Limb (tissue), 2 donors: ENCODE data around the gene CTSL.

Experiments
- DNase-seq, 2 donors: peaks; one replicate each; pipeline ENCODE4 v3.0.0-alpha.2; 2016; ENCODE audit errors: extremely low spot score in 2 of 2

Gene CTSL

GRCh38 chr9:87725900-87726709 lies at the start of gene CTSL:
TSS of gene CTSL (plus strand) at chr9:87726119. CDS start at chr9:87727604, 1,485 bp downstream.
- peak; percentile 78 to 86 for DNase-seq

- no peak for DNase-seq
These were observed 48.7 kb upstream of the CTSL start for GRCh38 chr9:87676976-87677775.

- DNase-seq, result no peak
These were observed 47.9 kb upstream of the CTSL start for GRCh38 chr9:87677776-87678587.

- peak; percentile 77 to 86 for DNase-seq
These were observed 47.1 kb upstream of the CTSL start for GRCh38 chr9:87678650-87679355.

GRCh38 chr9:87681271-87682061 lies 44.5 kb upstream of the CTSL start:
- no peak for DNase-seq

GRCh38 chr9:87682085-87682484 lies 43.8 kb upstream of the CTSL start:
- no peak for DNase-seq

GRCh38 chr9:87682618-87683017 lies 43.3 kb upstream of the CTSL start:
- no peak for DNase-seq

GRCh38 chr9:87683751-87684626 lies 41.9 kb upstream of the CTSL start:
- DNase-seq, result no peak

GRCh38 chr9:87684627-87685219 lies 41.2 kb upstream of the CTSL start:
- DNase-seq, result peak in 1 of 2 donors; percentile 63

GRCh38 chr9:87685441-87685840 lies 40.5 kb upstream of the CTSL start:
- DNase-seq, result no peak

- DNase-seq, result no peak
These were observed 39.9 kb upstream of the CTSL start for GRCh38 chr9:87685871-87686519.

- no peak for DNase-seq
These were observed 39.3 kb upstream of the CTSL start for GRCh38 chr9:87686520-87687090.

- DNase-seq, result no peak
These were observed 38.7 kb upstream of the CTSL start for GRCh38 chr9:87687207-87687606.

GRCh38 chr9:87694236-87694755 lies 31.6 kb upstream of the CTSL start:
- DNase-seq, result no peak

GRCh38 chr9:87695523-87695922 lies 30.4 kb upstream of the CTSL start:
- no peak for DNase-seq

GRCh38 chr9:87696641-87697040 lies 29.3 kb upstream of the CTSL start:
- DNase-seq, result no peak

- DNase-seq, result no peak
These were observed 27.7 kb upstream of the CTSL start for GRCh38 chr9:87698069-87698809.
